Dedifferentiated amniotic fluid mesenchymal stem cell (primary cell): ENCODE results near the gene CPOX.
"Not testable (repeated sequence)": the region's sequence is repeated elsewhere in the genome, so short reads cannot be mapped to it uniquely, and the experiment has no call there.

Source experiments
- DNase-seq: peaks from one replicate; pipeline ENCODE4 v3.0.0-alpha.2; 2016; ENCODE audit errors: extremely low spot score

Gene CPOX

GRCh38 chr3:98563661-98564281, 29.6 kb downstream of the CPOX start:
- DNase-seq = no peak

- no peak for DNase-seq
These were observed 31.5 kb downstream of the CPOX start for GRCh38 chr3:98561727-98562521.

- DNase-seq = no peak
These were observed 32.5 kb downstream of the CPOX start for GRCh38 chr3:98560911-98561310.

- DNase-seq = not testable (repeated sequence)
These were observed 33.6 kb downstream of the CPOX start for GRCh38 chr3:98559769-98560168.

DNA sequence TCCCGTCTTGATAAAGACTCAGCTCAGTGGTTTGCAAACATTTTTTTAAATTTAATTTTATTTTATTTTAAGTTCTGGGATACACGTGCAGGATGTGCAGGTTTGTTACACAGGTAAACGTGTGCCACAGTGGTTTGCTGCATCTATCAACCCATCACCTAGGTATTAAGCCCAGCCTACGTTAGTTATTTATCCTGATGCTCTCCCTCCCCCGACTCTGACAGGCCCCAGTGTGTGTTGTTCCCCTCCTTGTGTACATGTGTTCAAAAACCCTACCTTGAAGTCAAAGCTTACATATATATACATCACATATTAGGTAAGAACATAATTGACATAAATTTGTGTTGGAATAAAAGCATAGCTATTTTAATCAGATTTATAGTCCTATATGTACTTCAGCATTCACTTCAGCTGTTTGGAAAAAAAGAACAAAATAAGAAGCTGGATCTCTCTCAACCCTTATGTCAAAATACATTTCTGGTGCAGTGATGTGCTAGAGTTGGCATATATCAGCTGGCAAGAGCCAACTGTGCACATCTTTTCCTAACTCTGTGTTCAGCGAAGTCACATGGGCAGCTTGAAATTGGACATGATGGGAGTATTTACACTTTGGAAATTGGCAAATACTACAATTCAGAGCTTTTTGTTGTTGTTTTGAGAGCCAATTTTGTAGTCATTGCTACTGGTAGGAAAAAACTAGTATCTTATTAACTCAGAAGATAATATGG, 35.1 kb downstream of the CPOX start:
- DNase-seq = no peak

DNA sequence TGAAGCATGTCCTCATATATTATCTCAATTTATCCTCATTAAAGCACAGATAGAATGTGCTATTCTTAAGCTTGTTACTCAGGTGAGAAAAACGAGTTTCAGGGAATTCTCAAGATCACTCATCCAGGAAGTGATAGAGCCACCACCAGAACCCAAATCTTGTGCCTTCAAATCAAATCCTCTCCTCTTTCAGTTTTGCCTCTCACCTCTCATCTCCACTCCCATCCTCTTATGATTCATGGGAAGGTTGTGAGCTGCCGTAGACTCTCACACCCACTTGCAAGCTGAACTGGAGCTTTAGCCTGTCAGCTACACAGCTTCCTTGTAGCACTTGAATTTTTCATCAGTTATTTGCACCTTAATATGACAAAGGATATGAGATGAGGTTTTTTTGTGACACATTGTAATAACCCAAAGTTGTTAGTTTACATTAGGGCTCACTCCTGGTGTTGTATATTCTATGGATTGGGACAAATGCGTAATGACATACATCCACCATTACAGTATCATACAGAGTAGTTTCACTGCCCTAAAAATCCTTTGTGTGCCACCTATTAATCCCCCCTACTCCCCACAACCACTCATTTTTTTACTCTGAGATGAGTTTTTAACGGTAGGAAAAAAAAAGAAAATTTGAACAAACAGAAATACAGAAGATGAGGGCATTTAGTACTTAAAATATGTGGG, 35.9 kb downstream of the CPOX start:
- DNase-seq = no peak

- no peak for DNase-seq
These were observed 37.0 kb downstream of the CPOX start for GRCh38 chr3:98556164-98557130.

GRCh38 chr3:98555025-98555379, 38.4 kb downstream of the CPOX start:
- no peak for DNase-seq

GRCh38 chr3:98554580-98554979, 38.8 kb downstream of the CPOX start:
- no peak for DNase-seq

GRCh38 chr3:98553753-98554152, 39.7 kb downstream of the CPOX start:
- DNase-seq = no peak

- no peak for DNase-seq
These were observed 40.3 kb downstream of the CPOX start for GRCh38 chr3:98553021-98553563.

DNA sequence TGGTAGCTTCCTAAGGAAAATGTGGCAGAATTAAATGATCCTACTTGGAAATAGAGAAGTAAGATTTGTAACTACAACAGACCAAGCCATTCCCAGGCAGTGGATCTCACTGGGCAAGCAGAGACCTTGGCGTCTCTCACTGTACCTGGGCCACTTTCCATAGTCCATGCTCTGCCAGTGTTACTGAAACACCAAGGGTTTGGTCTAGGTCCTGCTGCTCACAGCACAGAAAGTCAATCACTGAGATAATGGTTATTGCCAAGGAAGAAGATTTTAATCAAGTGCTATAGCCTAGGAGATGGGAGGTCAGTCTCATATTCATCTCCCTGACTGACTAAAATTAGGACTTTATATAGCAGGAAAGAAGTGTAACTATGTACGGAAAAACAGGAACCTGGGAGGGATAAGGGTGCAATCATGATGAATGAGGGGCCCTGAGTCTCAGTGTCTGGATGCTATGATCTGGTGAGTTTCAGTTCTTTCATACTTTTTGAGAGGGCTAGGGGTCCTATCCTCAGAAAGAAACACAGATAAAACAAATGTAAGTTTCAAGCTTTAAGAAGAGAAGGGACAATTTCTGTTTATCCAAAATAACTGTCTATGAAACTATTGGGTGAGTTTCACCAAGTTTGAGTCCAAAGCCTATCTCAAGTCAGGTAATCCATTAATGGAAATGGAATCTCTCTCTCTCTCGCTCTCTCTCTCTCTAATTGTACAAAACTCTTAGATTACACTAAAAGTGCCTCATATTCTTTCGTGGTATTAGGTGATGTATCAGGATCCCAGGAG, 41.0 kb downstream of the CPOX start:
- no peak for DNase-seq

GRCh38 chr3:98551754-98552153, 41.7 kb downstream of the CPOX start:
- no peak for DNase-seq

GRCh38 chr3:98551236-98551635, 42.2 kb downstream of the CPOX start:
- DNase-seq = no peak

DNA sequence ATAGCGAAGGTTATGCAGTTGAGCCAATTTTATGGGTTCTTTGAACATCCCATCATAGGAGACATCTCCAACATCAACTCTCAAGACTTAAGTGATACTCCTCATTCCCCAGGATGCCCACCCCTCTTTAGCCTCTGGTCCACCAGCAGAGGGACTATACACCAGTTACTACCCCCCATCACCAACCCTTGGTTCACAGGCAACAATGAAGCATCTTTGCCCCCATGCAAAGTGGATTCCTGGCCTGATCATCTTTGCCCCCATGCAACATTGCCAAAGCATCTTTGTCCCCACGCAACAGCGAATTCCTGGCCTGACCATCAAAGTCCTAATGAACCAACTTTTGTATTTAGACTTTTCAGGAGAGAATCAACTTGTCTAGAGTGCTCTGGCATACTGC, 42.6 kb downstream of the CPOX start:
- DNase-seq = no peak

DNA sequence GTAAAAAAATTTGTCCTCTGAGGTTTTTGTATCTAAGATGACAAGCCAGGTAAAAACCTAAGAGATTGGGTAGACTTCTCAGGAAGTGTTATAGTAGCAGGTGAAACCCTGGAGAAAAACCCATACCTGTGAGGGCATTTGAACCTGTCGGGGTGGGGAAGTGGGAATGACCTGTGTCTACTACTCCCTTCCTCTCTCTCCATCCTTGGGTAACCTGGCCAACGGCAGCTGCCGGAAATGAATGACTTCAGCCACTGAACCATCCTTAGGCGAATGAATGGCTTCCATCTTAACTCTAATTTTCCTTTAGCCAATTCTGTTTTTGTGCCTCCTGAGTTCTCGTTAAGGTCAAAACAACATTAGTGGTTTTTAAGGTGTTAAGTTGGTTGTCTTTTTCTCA, 44.9 kb downstream of the CPOX start:
- no peak for DNase-seq

GRCh38 chr3:98545940-98546339, 47.5 kb downstream of the CPOX start:
- no peak for DNase-seq

- no peak for DNase-seq
These were observed 50.8 kb downstream of the CPOX start for GRCh38 chr3:98542623-98543022.

DNA sequence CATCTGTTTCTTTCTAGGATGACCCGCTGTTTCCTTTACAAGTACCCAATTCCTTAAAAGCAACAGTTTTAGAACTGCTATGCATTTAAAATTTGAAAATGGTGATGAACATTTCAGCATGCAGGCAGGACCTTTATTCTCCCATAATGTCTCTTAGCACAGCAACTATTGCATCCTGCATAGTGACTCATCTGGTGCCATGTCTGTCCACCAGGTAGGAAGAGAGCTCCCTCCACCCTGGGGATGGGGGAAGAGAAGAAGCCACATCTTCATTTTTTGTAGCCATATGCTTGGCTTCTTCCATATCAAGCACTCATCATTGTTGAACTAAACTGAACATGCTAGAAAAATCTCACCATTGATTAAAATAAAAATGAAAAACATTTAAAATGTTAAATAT, 51.7 kb downstream of the CPOX start:
- DNase-seq = no peak

GRCh38 chr3:98540346-98540745, 53.1 kb downstream of the CPOX start:
- no peak for DNase-seq
